Panc1 (cell line): ENCODE results near the gene HS2ST1.

Source experiments
- POLR2AphosphoS5 ChIP-seq: IDR thresholded peaks from 2 replicates; pipeline ENCODE4 v1.6.1; 2012; ENCODE audit warnings: mild to moderate bottlenecking, low read depth, low read length, moderate library complexity
- TF ChIP-seq, protein P1 (sequence below): fragments of 450-650 bp; IDR thresholded peaks from 2 replicates; pipeline ENCODE4 v1.5.1; 2017; ENCODE audit warnings: mild to moderate bottlenecking

DNA sequence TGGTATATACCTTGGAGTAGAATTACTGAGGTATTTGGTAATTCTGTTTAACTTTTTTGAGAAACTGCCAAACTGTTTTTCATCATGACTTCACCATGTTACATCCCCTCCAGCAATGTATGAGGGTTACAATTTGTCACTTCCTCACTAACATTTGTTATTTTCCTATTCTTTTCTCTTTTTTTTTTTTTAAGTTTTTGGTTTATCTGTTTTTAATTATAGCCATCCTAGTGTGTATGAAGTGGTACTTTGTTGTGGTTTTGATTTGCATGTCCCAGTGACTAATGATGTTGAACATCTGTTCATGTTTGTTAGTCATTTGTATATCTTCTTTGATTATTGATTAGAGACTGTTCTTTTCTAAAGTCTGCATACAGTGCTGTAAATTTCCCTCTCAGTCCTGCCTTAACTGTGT, 147.3 kb downstream of the HS2ST1 start:
- TF ChIP-seq, protein P1, sequence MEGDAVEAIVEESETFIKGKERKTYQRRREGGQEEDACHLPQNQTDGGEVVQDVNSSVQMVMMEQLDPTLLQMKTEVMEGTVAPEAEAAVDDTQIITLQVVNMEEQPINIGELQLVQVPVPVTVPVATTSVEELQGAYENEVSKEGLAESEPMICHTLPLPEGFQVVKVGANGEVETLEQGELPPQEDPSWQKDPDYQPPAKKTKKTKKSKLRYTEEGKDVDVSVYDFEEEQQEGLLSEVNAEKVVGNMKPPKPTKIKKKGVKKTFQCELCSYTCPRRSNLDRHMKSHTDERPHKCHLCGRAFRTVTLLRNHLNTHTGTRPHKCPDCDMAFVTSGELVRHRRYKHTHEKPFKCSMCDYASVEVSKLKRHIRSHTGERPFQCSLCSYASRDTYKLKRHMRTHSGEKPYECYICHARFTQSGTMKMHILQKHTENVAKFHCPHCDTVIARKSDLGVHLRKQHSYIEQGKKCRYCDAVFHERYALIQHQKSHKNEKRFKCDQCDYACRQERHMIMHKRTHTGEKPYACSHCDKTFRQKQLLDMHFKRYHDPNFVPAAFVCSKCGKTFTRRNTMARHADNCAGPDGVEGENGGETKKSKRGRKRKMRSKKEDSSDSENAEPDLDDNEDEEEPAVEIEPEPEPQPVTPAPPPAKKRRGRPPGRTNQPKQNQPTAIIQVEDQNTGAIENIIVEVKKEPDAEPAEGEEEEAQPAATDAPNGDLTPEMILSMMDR: no peak
- no peak for TF ChIP-seq POLR2AphosphoS5
